ENCODE results near the gene INMT.
"Not testable (repeated sequence)": the region's sequence is repeated elsewhere in the genome, so short reads cannot be mapped to it uniquely, and the experiment has no call there.

The INMT gene

DNA sequence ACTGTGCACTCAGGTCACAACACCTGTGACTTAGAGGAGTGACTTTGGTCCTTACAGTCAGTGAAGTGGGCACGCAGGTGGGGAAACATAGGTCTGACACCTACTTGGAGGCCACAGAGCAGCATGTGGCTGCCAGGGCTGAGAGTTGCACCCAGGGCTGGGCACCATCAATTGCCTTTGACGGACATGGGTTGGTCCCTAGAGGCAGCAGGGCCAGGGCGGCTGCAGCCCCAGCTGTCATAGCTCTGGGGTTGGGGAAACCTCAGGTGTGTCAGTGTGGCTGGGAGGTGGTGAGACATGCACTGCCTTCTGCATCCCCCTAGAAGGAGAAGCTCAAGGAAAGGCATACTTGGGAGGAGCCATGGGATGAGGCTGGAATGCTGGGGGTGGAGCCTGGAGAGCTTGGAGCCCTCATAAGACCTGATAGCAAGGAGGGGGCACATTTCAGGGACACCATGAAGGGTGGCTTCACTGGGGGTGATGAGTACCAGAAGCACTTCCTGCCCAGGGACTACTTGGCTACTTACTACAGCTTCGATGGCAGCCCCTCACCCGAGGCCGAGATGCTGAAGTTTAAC is at the start of gene INMT:
TSS of gene INMT (plus strand) at position 440 of the 578 bp plus-strand sequence. CDS start at position 456, 16 bp downstream.
- no peak for DNase-seq (ENCODE audit: low spot score)

DNA sequence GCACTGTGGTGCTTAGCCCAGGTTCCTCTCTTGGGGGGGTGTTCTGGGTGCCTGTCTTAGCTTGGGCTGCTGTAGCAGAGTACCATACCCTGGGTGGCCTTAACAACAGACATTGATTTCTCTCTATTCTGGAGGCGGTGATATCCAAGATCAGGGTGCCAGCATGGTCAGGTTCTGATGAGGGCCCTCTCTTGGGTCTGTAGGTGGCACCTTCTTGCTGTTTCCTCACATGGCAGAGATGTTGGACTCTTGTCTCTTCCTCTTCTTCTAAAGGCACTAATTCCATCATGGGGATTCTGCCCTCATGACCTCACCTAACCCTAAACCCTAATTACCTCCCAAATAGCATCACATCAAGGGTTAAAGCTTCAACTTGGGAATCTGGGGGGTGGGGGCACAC is 49.7 kb upstream of the INMT start:
- DNase-seq (ENCODE audit: low spot score), result no peak

GRCh38 chr7:30703756-30704155 is 48.2 kb upstream of the INMT start:
- no peak for DNase-seq (ENCODE audit: low spot score)

- DNase-seq (ENCODE audit: low spot score), result no peak
Observed at GRCh38 chr7:30705008-30705407, 46.9 kb upstream of the INMT start.

- no peak for DNase-seq (ENCODE audit: low spot score)
Observed at GRCh38 chr7:30705596-30705995, 46.3 kb upstream of the INMT start.

- DNase-seq (ENCODE audit: low spot score), result no peak
Observed at GRCh38 chr7:30706316-30706715, 45.6 kb upstream of the INMT start.

- DNase-seq (ENCODE audit: low spot score), result no peak
Observed at GRCh38 chr7:30706908-30707307, 45.0 kb upstream of the INMT start.

- no peak for DNase-seq (ENCODE audit: low spot score)
Observed at GRCh38 chr7:30707391-30708357, 44.3 kb upstream of the INMT start.

DNA sequence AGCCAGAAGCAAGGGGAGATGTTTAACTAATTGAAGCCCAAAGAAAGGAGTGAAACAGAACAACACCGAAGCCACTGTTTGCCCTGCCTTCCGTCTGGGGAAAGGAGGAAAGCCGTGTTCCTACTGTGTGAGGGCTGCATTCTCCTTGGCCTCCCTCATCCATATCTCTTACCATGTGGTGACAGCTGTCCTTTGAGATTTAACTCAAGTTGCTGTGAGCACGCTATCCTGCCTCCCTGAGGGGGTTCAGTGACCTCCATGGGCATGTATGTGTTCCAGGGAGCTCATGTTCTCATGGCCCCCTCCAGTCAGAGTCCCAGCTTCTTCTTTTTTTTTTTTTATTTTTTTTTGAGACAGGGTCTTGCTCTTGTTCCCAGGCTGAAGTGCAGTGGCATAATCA is 43.5 kb upstream of the INMT start:
- no peak for DNase-seq (ENCODE audit: low spot score)

DNA sequence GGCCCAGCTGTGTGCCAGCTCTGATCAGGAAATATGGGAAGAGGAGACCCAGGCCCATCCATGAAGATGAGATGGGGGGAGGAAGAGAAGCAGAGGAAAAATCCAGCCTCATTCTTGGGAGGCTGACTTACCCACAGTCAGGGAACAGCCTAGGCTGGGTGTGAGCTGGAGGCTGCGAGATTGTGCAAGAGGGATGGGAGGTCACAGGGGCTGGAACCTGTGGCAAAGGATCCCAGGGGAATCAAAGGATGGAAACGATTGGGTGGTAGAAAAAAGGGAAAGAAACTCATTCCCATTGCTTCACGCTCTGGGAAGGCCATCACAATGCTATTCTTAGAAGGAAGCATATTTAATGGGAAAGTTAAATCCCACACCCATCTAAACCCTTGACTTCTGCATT is 43.0 kb upstream of the INMT start:
- DNase-seq (ENCODE audit: low spot score), result no peak

DNA sequence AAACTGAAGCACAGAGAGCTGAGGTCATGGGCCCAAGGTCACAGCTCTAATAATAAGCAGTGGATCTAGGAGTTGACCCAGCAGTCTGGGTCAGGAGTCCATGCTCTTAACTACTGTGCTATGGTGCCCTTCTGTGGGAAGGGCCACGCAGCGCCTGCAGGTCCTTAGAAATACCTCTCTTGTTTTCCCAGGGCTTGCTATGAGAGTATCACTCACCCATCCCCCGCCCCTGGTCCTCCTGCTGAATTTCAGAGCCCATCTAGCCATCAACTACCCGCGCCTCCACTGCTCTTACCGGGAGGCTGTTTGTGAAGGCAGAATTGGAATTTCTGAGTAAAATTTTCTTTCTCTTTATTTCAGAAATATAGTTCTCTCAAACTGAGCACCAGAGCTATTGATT is 42.4 kb upstream of the INMT start:
- no peak for DNase-seq (ENCODE audit: low spot score)

GRCh38 chr7:30710669-30711068 is 41.3 kb upstream of the INMT start:
- no peak for DNase-seq (ENCODE audit: low spot score)

DNA sequence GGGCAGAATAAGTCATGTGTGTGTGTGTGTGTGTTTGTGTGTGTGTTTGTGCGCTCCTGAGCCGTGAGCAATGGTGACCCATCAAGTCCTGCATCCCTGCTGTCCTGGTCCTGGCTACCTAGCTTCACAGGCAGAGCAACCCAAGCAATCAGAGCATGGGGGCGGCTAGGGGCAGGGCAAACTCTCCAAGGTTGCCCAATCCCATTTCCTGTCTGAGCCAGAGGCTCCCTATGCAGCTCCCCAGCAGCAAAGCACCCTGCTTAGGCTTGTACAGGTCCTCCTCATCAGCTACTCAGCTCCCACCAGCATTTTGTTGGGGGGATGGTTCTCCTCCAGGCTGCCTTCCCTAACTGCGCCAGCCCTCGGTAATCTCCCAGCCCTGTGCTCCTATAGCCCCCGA is 38.5 kb upstream of the INMT start:
- no peak for DNase-seq (ENCODE audit: low spot score)

- DNase-seq (ENCODE audit: low spot score), result no peak
Observed at GRCh38 chr7:30714129-30714528, 37.8 kb upstream of the INMT start.

GRCh38 chr7:30717181-30717580 is 34.8 kb upstream of the INMT start:
- DNase-seq (ENCODE audit: low spot score), result no peak

GRCh38 chr7:30719434-30719833 is 32.5 kb upstream of the INMT start:
- not testable (repeated sequence) for DNase-seq (ENCODE audit: low spot score)

DNA sequence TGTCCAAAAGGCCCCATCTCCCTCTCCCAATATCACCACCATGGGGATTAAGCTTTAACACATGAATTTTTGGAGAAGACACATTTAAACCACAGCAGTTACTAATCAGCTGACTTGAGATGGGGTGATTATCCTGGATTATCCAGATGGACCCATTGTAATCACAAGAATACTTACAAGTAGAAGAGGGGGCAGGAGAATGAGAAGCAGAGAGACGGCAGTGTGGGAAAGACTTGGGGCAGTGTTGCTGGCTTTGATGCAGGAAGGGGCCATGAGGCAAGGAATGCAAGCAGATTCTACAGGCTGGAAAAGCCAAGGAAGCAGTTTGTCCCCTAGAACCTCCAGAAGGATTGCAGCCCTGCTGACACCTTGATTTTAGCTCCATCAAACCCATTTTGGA is 30.7 kb upstream of the INMT start:
- DNase-seq (ENCODE audit: low spot score), result no peak

DNA sequence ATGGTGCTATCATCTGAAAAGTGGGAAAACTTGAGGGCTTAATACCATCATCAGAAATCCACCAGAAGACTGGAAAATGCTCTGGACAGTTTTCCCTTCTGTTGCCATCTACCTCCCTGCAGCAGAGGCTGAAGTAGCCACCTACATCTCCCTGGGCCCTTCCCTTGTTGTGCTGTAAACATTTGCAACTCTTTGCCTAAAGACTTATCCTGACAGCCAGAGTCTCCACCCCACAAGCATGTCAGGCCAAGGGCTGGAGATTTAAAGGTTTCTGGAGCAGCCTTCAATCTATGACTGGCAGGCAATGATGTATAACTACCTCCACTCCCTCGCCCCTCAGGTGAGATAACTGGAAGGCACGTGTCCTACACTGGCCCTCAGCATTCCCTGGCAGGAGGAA is 29.7 kb upstream of the INMT start:
- DNase-seq (ENCODE audit: low spot score), result no peak

DNA sequence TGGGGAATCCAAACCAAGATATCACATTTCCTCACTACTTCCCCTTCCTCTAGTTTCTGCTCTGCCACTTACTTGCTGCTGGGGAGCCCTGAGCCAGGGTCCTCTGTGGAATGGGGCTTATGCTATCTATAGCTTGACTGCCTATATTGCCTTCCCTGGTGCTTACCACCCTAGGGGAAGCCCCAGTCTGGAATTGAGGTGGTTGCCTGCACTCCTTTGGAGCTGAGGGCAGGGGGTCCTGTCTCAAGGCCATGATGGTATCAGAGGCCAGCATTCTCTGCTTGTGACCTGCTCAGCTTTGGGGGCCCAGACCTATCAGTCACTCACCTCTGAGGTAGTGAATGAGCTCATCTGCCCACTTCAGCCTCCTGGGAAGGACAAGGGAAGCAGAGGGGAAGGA is 29.3 kb upstream of the INMT start:
- DNase-seq (ENCODE audit: low spot score), result no peak

DNA sequence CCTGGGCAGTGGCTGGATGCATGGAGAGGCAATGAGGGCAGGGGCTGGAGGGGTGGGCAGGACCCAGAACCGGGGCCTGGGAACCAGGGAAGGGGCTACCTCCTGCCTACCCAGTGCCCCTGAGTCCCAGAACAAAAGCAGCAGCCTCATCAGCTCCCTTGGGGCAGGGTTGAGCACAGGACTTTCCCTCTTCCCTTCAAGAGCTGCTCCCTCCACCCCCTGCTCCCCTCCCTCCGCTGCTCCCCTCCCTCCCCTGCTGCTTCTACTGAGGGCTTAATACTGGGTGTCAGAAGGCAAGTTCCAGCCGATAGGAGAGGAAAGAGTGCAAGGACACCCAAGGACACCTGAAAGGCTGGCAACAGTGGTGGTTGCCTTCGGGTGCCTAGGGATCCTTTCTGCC is 28.2 kb upstream of the INMT start:
- no peak for DNase-seq (ENCODE audit: low spot score)

- no peak for DNase-seq (ENCODE audit: low spot score)
Observed at GRCh38 chr7:30726296-30727006, 25.5 kb upstream of the INMT start.

DNA sequence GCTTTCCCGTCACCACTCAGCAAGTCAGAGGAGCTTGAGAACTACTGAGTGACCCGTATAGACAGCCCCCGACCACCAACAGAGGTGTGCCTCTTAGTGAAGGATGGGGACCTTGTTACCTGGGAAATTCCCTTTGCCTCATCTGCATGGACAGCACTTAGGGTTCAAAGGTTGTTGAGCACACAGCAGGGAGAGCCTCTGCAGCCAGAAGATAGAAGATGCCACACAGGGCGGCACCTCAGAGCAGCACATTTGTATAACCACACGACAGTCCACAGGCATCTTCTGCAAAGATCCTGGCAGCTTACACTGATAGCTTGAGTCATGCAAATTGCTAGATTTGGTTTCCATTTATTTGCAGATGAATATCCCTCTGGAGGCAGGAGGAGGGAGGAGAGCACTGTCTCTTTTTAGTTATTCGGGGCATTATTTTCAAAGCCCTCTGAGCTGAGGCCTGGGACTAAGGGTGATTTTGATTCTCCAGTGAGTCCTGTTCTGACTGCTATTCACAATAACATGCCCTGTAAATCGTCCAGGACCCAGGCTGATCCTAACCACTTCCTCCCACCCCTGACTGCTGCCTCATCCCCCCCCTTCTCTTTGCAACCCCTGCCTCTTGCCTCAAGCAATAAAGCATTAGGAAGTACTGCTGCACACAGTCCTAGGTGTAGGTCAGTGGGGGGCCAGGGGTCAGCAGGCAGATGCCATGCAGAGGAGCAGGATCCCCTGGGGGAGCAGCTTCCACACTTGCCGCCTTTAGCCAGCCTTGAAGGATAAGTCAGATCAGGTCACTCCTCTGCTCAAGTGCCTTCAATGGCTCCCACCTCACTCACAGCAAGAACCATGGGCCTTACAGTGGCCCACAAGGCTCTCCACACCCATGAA is 24.6 kb upstream of the INMT start:
- DNase-seq (ENCODE audit: low spot score), result no peak
